ENCODE data around the gene PHRF1. TPM values are rescaled to one million over a fixed set of nuclear protein-coding genes. Genes with fewer than 3 reads are reported as not detected.

The PHRF1 gene
- total and polyA plus RNA-seq, 11 donors: 11.6 to 21.3 (median 18.1) TPM

GRCh38 chr11:656426-656825 lies 80.2 kb downstream of the PHRF1 start:
- H3K27ac ChIP-seq: no peak overlapping the region
- no peak overlapping the region for H3K4me3 ChIP-seq
- TF ChIP-seq POLR2A (IDR thresholded peaks at IDR 0.05): no peak
- no peak for TF ChIP-seq CTCF (IDR thresholded peaks at IDR 0.05)
- ATAC-seq: no peak
- 89 to 95% (median 93%) methylated on average over 7 to 14 of the region's 14 CpGs for WGBS, 4 donors
- no peaks in the 10 kb centered on the region for H3K4me1 ChIP-seq
- no peak for DNase-seq
- H3K36me3 ChIP-seq: peaks cover 0 to 62% (median 27%) of the 10 kb centered on the region in 9 donors
- no peaks in the 10 kb centered on the region for H3K9me3 ChIP-seq
- intact Hi-C loops (cut with DNase I): no loop called here
- H3K27me3 ChIP-seq: no peaks in the 10 kb centered on the region

GRCh38 chr11:656866-657265 lies 80.6 kb downstream of the PHRF1 start:
- no peak overlapping the region for H3K4me3 ChIP-seq
- H3K36me3 ChIP-seq: peaks cover 0 to 60% (median 24%) of the 10 kb centered on the region in 9 donors
- no peaks in the 10 kb centered on the region for H3K4me1 ChIP-seq
- intact Hi-C loops (cut with DNase I): no loop called here
- no peaks in the 10 kb centered on the region for H3K27me3 ChIP-seq
- TF ChIP-seq POLR2A (IDR thresholded peaks at IDR 0.05) (no peak), CTCF (IDR thresholded peaks at IDR 0.05) (no peak)
- DNase-seq (no peak), ATAC-seq (no peak)
- 90 to 95% (median 90%) methylated on average over 7 of the region's 7 CpGs for whole genome bisulfite sequencing, 4 donors
- no peaks in the 10 kb centered on the region for H3K9me3 ChIP-seq
- no peak overlapping the region for H3K27ac ChIP-seq

- no peaks in the 10 kb centered on the region for H3K27me3 ChIP-seq
- intact Hi-C loops (cut with DNase I): no loop called here
- TF ChIP-seq POLR2A (IDR thresholded peaks at IDR 0.05) (no peak), CTCF (IDR thresholded peaks at IDR 0.05) (no peak)
- no peaks in the 10 kb centered on the region for H3K9me3 ChIP-seq
- no peak overlapping the region for H3K27ac ChIP-seq
- H3K36me3 ChIP-seq: peaks cover 0 to 59% (median 24%) of the 10 kb centered on the region in 9 donors
- no peak for ATAC-seq
- 87 to 90% (median 89%) methylated on average over 13 to 14 of the region's 14 CpGs for WGBS, 4 donors
- no peak overlapping the region for H3K4me3 ChIP-seq
- DNase-seq: no peak
- no peaks in the 10 kb centered on the region for H3K4me1 ChIP-seq
Measured at GRCh38 chr11:657691-658126, 81.4 kb downstream of the PHRF1 start.

GRCh38 chr11:659532-660085 lies 83.3 kb downstream of the PHRF1 start:
- Histone ChIP-seq H3K9me3 (no peaks in the 10 kb centered on the region), H3K4me3 (no peak overlapping the region), H3K27me3 (no peaks in the 10 kb centered on the region), H3K27ac (no peak overlapping the region), H3K36me3 (peaks cover 0 to 69% (median 26%) of the 10 kb centered on the region in 9 donors), H3K4me1 (no peaks in the 10 kb centered on the region)
- ATAC-seq: no peak
- WGBS, 4 donors: 89 to 96% (median 92%) methylated on average over 15 to 16 of the region's 16 CpGs
- no peak for DNase-seq
- no peak for TF ChIP-seq POLR2A (IDR thresholded peaks at IDR 0.05)
- no peak for TF ChIP-seq CTCF (IDR thresholded peaks at IDR 0.05)
- intact Hi-C loops (cut with DNase I): loop anchor here in 5 of 10 donors (5.0 to 10.0 kb wide), 3 partner anchors 63 to 68 kb away; no protein-coding TSS in a partner anchor

Data from heart left ventricle (tissue), 16 donors.